Measurements from ENCODE around the gene SLC6A19.

- TF ChIP-seq CREBL2 (CRISPR knock-in tag; IDR thresholded peaks at IDR 0.05; ENCODE audit: borderline replicate concordance) = no peak
- no peak for TF ChIP-seq PAF1 (CRISPR knock-in tag; IDR thresholded peaks at IDR 0.05)
- TF ChIP-seq ZNF362 (CRISPR knock-in tag; IDR thresholded peaks at IDR 0.05; ENCODE audit: borderline replicate concordance) = no peak
- no peak for TF ChIP-seq ZNF207 (IDR thresholded peaks at IDR 0.05; ENCODE audit: borderline replicate concordance)
- no peak for TF ChIP-seq PRPF4 (IDR thresholded peaks at IDR 0.05; ENCODE audit: low read depth, low read length, poor library complexity, severe bottlenecking)
- no peak for TF ChIP-seq PLRG1 (conservative IDR thresholded peaks at IDR 0.05)
- no peak for TF ChIP-seq ZNF235 (CRISPR knock-in tag; IDR thresholded peaks at IDR 0.05; ENCODE audit: borderline replicate concordance)
- no peak for TF ChIP-seq ZNF232 (CRISPR knock-in tag; IDR thresholded peaks at IDR 0.05; ENCODE audit: borderline replicate concordance)
- no peak for TF ChIP-seq TSC22D2 (CRISPR knock-in tag; IDR thresholded peaks at IDR 0.05; ENCODE audit: borderline replicate concordance)
- TF ChIP-seq POLR2A (IDR thresholded peaks at IDR 0.05; ENCODE audit: insufficient read depth in 1 of 2, low read depth in 2 of 2, low read length in 2 of 2) = no peak
- TF ChIP-seq CBX5 (CRISPR knock-in tag; IDR thresholded peaks at IDR 0.05; ENCODE audit: borderline replicate concordance) = no peak
Measured at GRCh38 chr5:1270933-1271914, 69.8 kb downstream of the SLC6A19 start.

Data from HepG2 (cell line).